Choroid plexus epithelial cell (primary cell): ENCODE measurements around the gene LRP1B.

Source experiments
- DNase-seq: peaks from one replicate; pipeline ENCODE4 v3.0.0-alpha.2; 2010; ENCODE audit warnings: low read depth
- H3K4me3 ChIP-seq: 2 replicates; pipeline ENCODE4 v1.5.1; 2011; ENCODE audit warnings: low read depth, mild to moderate bottlenecking, control low read depth, low read length, moderate library complexity
- TF ChIP-seq, protein P1 (sequence below): conservative IDR thresholded peaks from 2 replicates; pipeline ENCODE4 v1.5.1; 2011; ENCODE audit warnings: low read depth, mild to moderate bottlenecking, control low read depth, inconsistent platforms, low read length, moderate library complexity

The LRP1B gene

DNA sequence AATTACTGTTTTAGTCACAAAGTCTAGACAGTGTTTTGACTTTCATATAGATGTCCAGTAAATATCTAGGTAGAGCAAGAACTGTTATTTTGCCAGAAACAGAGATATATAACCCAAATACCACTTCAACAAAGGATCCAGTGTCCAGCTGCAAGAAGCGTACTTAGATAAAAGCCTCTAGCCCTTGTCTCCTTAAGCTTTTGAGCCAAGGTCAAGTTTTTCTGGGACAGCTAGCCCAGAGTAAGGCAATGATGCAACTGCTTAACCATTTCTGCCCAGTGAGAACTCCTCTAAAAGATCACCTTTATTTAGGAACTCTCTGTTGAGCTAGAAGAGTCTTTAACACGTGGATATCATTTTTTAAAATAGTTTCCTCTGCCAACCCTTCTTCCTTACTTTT is 1925.7 kb downstream of the LRP1B start:
- TF ChIP-seq, protein P1, sequence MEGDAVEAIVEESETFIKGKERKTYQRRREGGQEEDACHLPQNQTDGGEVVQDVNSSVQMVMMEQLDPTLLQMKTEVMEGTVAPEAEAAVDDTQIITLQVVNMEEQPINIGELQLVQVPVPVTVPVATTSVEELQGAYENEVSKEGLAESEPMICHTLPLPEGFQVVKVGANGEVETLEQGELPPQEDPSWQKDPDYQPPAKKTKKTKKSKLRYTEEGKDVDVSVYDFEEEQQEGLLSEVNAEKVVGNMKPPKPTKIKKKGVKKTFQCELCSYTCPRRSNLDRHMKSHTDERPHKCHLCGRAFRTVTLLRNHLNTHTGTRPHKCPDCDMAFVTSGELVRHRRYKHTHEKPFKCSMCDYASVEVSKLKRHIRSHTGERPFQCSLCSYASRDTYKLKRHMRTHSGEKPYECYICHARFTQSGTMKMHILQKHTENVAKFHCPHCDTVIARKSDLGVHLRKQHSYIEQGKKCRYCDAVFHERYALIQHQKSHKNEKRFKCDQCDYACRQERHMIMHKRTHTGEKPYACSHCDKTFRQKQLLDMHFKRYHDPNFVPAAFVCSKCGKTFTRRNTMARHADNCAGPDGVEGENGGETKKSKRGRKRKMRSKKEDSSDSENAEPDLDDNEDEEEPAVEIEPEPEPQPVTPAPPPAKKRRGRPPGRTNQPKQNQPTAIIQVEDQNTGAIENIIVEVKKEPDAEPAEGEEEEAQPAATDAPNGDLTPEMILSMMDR, result no peak
- DNase-seq, result no peak
- H3K4me3 ChIP-seq, result no peak overlapping the region

DNA sequence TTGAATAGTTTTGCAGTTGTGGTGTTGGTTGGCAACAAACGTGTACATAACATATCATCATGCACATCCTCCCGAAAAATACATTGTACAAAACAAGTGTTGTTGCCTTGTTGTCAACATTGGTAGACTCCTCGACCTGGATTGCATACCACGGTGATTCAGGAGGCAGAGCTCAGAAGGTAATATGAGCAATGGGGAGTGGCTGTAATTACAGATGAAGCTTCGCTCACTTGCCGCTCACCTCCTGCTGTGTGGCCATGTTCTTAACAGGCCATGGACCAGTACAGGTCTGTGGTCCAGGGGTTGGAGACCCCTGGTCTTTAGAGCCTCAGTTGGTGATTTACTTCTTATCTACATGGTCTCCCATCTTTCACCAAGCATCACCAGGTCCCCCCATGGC is 1927.5 kb downstream of the LRP1B start:
- no peak for DNase-seq
- TF ChIP-seq, protein P1, result no peak
- H3K4me3 ChIP-seq, result no peak overlapping the region

DNA sequence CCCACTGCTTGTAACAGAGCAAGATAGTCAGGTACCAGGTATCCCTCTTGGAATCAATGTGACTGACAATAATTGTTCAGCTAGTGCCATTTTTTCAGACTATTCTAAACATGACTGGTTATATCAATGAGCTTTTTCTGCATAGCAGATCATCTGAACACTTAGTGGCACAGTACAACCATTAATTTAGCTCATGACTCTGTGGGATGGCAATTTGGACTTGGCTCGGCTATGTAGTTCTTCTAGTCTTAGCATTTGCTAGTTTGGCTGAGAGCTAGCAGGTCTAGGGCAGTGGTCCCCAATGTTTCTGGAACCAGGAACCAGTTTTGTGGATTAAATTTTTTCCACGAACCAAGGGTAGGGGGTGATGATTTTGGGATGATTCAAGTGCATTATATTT is 1929.2 kb downstream of the LRP1B start:
- no peak for DNase-seq
- TF ChIP-seq, protein P1, result no peak
- no peak overlapping the region for H3K4me3 ChIP-seq

DNA sequence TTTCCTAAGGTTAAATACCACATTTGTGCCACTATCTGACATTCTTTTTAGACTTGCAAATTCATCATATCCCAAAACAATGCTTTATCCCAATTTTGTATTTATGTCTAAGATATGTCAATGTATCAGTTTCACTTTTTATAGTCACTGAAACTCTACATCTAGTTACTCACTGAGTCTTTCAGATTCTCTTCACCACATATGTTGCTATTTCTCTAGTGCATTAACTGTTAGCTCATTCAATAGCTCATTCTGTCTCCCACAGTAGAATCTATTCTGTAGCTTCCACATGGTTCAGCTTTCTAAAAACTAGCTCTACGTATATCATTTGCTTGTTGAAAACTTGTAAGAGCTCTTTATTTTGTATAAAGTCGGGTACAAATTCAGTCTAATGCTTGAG is 1930.1 kb downstream of the LRP1B start:
- TF ChIP-seq, protein P1, result no peak
- no peak overlapping the region for H3K4me3 ChIP-seq

DNA sequence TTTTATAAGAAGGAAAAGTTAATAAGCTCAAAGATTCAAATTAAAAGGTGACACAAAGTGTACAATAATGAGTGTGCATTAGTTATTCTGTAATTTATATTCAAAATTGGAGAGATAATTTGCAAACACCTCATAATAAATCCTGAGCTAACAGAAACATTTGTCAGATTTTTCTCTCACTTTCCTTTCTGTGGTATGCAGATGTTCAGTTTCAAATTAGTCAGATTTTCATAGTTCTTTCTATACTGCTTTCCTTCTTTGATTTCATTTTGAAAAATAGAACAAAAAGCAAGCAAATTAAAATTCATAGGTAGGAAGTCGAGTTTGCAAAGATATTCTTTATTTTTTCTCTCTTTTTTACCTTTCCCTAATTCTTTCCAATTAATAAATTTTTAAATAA is 1930.5 kb downstream of the LRP1B start:
- DNase-seq, result no peak
- TF ChIP-seq, protein P1, result no peak

More for the DNA sequence above, 1930.1 kb downstream of the LRP1B start:
- DNase-seq, result no peak

DNA sequence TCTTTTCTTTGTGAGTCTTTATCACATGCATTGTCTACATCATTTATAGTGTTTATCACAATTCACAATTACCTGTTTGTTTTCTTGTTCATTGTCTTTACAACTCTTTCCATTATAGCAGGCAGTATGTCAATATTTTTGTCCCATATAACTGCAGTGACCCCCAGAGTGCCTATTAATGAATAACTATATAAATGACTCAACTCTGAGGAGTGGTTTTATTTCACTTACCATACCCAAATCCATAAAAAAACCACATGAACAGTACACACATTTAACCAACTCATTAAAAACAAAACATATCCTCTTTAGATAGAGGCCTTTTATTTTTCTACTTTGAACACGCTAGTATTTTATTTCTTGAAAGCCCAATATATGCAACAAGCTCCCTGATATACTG is 1931.5 kb downstream of the LRP1B start:
- TF ChIP-seq, protein P1, result no peak

More for the DNA sequence above, 1930.5 kb downstream of the LRP1B start:
- no peak overlapping the region for H3K4me3 ChIP-seq

DNA sequence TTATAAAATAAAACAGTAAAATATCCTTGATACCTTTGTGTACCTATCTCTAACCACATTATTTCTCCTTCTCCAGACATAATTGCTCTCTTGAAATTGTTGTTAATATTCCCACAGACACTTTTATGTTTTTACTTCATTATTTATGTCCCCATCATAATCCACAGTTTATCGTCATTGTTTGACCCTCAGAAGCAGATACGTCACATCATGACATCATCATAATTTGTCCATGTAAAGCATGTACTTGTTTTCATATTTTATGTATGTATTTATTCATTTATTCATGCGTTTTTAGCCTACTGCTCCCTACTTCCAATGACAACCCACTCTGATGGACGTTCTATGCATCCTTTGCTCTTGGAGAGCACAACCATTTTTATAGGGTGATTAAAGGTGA is 1943.7 kb downstream of the LRP1B start:
- H3K4me3 ChIP-seq, result no peak overlapping the region
- no peak for DNase-seq
- TF ChIP-seq, protein P1, result no peak

More for the DNA sequence above, 1931.5 kb downstream of the LRP1B start:
- DNase-seq, result no peak
- H3K4me3 ChIP-seq, result no peak overlapping the region
